RWPE2 (cell line): ENCODE data around the gene PSMA8.

Source experiments
- ATAC-seq: fragments of 200-7000 bp; cut with Tn5 transposase; 3 replicates; pipeline ENCODE4 v1.9.1; 2021; ENCODE audit warnings: low read depth
- DNase-seq: peaks from one replicate; pipeline ENCODE4 v3.0.0-alpha.2; 2020; ENCODE audit warnings: low spot score
- H3K27ac ChIP-seq: fragments of 450-650 bp; 2 replicates; pipeline ENCODE4 v1.5.1; 2017; ENCODE audit warnings: mild to moderate bottlenecking; ENCODE audit not compliant: poor library complexity, severe bottlenecking
- H3K27me3 ChIP-seq: fragments of 250-450 bp; sonication (Bioruptor Pico); 2 replicates; pipeline ENCODE4 v1.5.1; 2021; ENCODE audit warnings: mild to moderate bottlenecking, moderate library complexity; ENCODE audit not compliant: insufficient read depth, poor library complexity, severe bottlenecking
- H3K36me3 ChIP-seq: fragments of 250-450 bp; sonication (Bioruptor Pico); 2 replicates; pipeline ENCODE4 v1.5.1; 2020; ENCODE audit warnings: low read depth, mild to moderate bottlenecking, moderate library complexity
- H3K4me1 ChIP-seq: fragments of 250-450 bp; sonication (Bioruptor Pico); 2 replicates; pipeline ENCODE4 v1.5.1; 2021; ENCODE audit warnings: mild to moderate bottlenecking, moderate library complexity; ENCODE audit not compliant: insufficient read depth, poor library complexity, severe bottlenecking
- H3K4me3 ChIP-seq: fragments of 250-450 bp; sonication (Bioruptor Pico); 2 replicates; pipeline ENCODE4 v1.5.1; 2021; ENCODE audit warnings: mild to moderate bottlenecking, moderate library complexity; ENCODE audit not compliant: severe bottlenecking
- H3K9me3 ChIP-seq: fragments of 250-450 bp; sonication (Bioruptor Pico); 2 replicates; pipeline ENCODE4 v1.5.1; 2021; ENCODE audit warnings: mild to moderate bottlenecking, moderate library complexity; ENCODE audit not compliant: severe bottlenecking
- TF ChIP-seq, protein P1 (sequence below): fragments of 450-650 bp; IDR thresholded peaks from one replicate; pipeline ENCODE4 v1.5.1; 2017; ENCODE audit warnings: mild to moderate bottlenecking, moderate library complexity; ENCODE audit not compliant: poor library complexity, severe bottlenecking

The PSMA8 gene

DNA sequence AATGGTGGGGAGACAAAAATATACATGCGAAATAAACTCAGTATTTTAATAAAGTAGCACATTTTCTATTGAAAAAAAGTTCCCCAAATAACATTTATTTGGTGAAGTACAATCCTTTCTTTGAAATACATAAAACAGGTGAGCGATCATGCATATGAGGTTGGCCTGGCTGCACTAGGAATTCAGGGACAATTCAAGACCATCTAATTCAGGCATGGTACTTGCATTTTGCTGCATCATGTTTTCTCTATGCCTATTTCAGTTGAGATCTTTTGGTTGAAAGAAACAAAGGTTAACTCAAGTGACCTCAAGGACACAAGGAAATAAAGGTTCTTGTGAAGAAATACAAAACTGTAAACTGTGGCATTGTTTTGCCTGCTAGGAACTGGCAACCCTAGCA lies 72.8 kb downstream of the PSMA8 start:
- no peaks in the 10 kb centered on the region for H3K27me3 ChIP-seq
- H3K9me3 ChIP-seq: no peaks in the 10 kb centered on the region
- DNase-seq (no peak), ATAC-seq (no peak)
- H3K36me3 ChIP-seq: no peaks in the 10 kb centered on the region
- no peak overlapping the region for H3K27ac ChIP-seq
- TF ChIP-seq, protein P1, sequence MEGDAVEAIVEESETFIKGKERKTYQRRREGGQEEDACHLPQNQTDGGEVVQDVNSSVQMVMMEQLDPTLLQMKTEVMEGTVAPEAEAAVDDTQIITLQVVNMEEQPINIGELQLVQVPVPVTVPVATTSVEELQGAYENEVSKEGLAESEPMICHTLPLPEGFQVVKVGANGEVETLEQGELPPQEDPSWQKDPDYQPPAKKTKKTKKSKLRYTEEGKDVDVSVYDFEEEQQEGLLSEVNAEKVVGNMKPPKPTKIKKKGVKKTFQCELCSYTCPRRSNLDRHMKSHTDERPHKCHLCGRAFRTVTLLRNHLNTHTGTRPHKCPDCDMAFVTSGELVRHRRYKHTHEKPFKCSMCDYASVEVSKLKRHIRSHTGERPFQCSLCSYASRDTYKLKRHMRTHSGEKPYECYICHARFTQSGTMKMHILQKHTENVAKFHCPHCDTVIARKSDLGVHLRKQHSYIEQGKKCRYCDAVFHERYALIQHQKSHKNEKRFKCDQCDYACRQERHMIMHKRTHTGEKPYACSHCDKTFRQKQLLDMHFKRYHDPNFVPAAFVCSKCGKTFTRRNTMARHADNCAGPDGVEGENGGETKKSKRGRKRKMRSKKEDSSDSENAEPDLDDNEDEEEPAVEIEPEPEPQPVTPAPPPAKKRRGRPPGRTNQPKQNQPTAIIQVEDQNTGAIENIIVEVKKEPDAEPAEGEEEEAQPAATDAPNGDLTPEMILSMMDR: no peak
- no peaks in the 10 kb centered on the region for H3K4me1 ChIP-seq
- H3K4me3 ChIP-seq: no peak overlapping the region

DNA sequence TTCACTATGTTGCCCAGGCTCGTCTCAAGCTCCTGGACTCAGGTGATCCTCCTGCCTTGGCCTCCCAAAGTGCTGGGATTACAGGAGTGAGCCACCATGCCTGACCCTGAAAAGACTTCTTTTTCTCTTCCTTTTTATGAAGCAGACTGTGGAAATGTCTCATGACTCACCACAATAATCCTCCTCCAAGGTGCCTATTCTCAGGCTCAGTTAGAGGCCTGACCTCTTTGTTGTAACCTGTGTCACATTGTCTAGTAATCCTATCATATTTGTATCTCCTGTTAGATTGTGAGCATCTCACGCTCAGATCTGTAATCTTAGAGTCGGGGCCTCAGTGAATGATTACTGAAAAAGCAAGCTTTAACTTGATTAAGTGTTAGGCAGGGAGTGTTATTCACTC lies 74.3 kb downstream of the PSMA8 start:
- Histone ChIP-seq H3K4me1 (no peaks in the 10 kb centered on the region), H3K36me3 (no peaks in the 10 kb centered on the region), H3K27ac (no peak overlapping the region), H3K9me3 (no peaks in the 10 kb centered on the region), H3K27me3 (no peaks in the 10 kb centered on the region), H3K4me3 (no peak overlapping the region)
- no peak for ATAC-seq
- no peak for DNase-seq
- TF ChIP-seq, protein P1: no peak

DNA sequence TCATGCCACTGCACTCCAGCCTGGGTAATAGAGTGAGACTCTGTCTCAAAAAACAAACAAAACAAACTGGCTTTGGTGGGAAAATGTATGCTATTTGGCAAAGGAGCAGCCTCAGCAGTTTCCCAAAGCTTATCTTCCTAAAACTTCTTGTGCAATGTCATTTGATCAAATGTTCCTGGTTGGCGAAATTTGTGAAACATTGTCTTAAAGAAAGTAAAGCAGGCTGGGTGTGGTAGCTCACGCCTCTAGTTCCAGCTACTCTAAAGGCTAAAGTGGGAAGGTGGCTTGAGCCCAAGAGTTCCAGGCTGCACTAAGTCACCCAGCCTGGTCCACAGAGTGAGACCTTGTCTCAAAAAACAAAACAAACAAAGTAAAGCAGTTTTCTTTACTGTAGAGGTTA lies 75.3 kb downstream of the PSMA8 start:
- no peak overlapping the region for H3K27ac ChIP-seq
- H3K36me3 ChIP-seq: no peaks in the 10 kb centered on the region
- TF ChIP-seq, protein P1: no peak
- no peaks in the 10 kb centered on the region for H3K4me1 ChIP-seq
- ATAC-seq (no peak), DNase-seq (no peak)
- no peaks in the 10 kb centered on the region for H3K9me3 ChIP-seq
- H3K4me3 ChIP-seq: no peak overlapping the region
- no peaks in the 10 kb centered on the region for H3K27me3 ChIP-seq

DNA sequence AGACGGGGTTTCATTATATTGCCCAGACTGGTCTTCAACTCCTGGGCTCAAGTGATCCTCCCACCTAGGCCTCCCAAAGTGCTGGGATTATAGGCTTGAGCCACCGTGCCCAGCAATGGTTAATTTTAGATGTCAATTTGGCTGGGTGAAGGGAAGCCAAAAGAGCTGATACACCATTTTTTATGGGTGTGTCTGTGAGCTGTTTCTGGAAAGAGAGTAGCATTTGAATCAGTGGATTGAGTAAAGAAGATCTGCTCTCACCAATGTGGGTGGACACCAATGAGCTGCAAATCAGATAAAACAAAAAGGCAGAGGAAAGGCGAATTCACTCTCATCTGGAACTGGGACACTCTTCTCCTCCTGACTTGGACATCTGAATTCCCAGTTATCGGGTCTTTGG lies 76.5 kb downstream of the PSMA8 start:
- H3K36me3 ChIP-seq: no peaks in the 10 kb centered on the region
- no peaks in the 10 kb centered on the region for H3K27me3 ChIP-seq
- no peak overlapping the region for H3K4me3 ChIP-seq
- TF ChIP-seq, protein P1: no peak
- no peak for DNase-seq
- H3K27ac ChIP-seq: no peak overlapping the region
- no peaks in the 10 kb centered on the region for H3K4me1 ChIP-seq
- H3K9me3 ChIP-seq: no peaks in the 10 kb centered on the region
- ATAC-seq: no peak

DNA sequence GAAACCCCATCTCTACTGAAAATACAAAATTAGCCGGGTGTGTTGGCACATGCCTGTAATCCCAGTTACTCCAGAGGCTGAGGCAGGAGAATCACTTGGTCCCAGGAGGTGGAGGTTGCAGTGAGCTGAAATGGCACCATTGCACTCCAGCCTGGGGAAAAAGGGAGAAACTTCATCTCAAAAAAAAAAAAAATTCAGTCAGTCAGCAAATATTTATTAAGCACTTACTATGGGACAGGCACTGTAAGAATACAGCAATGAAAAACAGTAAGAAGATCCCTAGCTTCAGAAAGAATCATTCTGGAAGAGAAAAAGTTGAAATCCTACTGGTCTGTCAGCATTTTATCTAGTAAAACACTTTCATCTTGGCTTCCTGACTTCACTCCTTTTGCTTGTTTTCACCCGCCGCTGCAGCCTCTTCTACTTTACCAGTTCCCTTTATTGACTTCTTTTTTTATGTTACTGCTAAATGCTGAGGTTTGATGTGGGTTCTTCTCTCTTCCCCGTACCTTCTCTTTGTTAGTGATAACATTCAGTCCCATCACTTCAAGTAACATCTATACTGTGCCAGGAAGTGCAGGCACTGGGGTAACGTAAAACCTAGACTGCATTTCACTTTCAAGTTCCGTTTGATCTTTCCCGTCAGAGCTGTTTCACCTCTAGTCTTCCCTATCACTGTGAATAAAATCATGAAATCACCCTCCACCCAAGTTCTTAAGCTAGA lies 81.7 kb downstream of the PSMA8 start:
- DNase-seq (no peak), ATAC-seq (peak; percentile 40; the same call in 1 of the 3 replicates)
- Histone ChIP-seq H3K4me3 (no peak overlapping the region), H3K27ac (no peak overlapping the region), H3K4me1 (no peaks in the 10 kb centered on the region), H3K36me3 (no peaks in the 10 kb centered on the region), H3K9me3 (no peaks in the 10 kb centered on the region), H3K27me3 (no peaks in the 10 kb centered on the region)
- TF ChIP-seq, protein P1: no peak
